Transverse colon (tissue), 4 donors: Measurements from ENCODE around the gene ZNF438. TPM values are rescaled to one million over a fixed set of nuclear protein-coding genes. Genes with fewer than 3 reads are reported as not detected.

Experiments
- DNase-seq: peaks from one replicate; pipeline ENCODE4 v3.0.0-alpha.2; 2019
- H3K27ac ChIP-seq, 4 donors: fragments of 200-600 bp; sonication (generic); 2 replicates each; pipeline ENCODE4 v1.5.1; 2016 to 2018; ENCODE audit warnings: inconsistent platforms in 4 of 4
- H3K27me3 ChIP-seq: fragments of 200-600 bp; sonication (generic); 2 replicates; pipeline ENCODE4 v1.5.1; 2017; ENCODE audit warnings: inconsistent platforms
- H3K36me3 ChIP-seq, 4 donors: fragments of 200-600 bp; sonication (generic); 2 replicates each; pipeline ENCODE4 v1.5.1; 2017 to 2019; ENCODE audit warnings: inconsistent platforms in 4 of 4
- H3K4me1 ChIP-seq, 4 donors: fragments of 200-600 bp; sonication (generic); 2 replicates each; pipeline ENCODE4 v1.5.1; 2017 to 2020; ENCODE audit warnings: inconsistent platforms in 4 of 4
- H3K4me3 ChIP-seq, 4 donors: fragments of 200-600 bp; sonication (generic); 1 replicate in 1 of 4; 2 replicates in 3 of 4; pipeline versions ENCODE4 v1.5.1 to v1.6.1; 2017 to 2019; ENCODE audit warnings: inconsistent platforms in 4 of 4
- H3K9me3 ChIP-seq, 2 donors: fragments of 200-600 bp; sonication (generic); 2 replicates each; pipeline ENCODE4 v1.5.1; 2017 to 2019; ENCODE audit warnings: inconsistent platforms in 2 of 2
- CTCF ChIP-seq, 5 experiments: fragments of 200-600 bp in 3 of 5; fragments of 450-650 bp in 2 of 5; sonication (generic) in 3 of 5; IDR thresholded peaks; 1 replicate in 2 of 5; 2 replicates in 3 of 5; pipeline ENCODE4 v1.5.1; 2016 to 2017; ENCODE audit warnings: antibody characterized with exemption in 5 of 5, inconsistent platforms in 3 of 5, mild to moderate bottlenecking in 2 of 5, moderate library complexity in 1 of 5
- EP300 ChIP-seq: sonication (generic); formaldehyde crosslinking; IDR thresholded peaks from one replicate; pipeline ENCODE4 v1.6.1; 2017; ENCODE audit warnings: antibody characterized with exemption, low read depth
- POLR2A ChIP-seq: fragments of 450-650 bp; IDR thresholded peaks from one replicate; pipeline ENCODE4 v1.6.1; 2016; ENCODE audit warnings: antibody characterized with exemption, mild to moderate bottlenecking, moderate library complexity
- POLR2AphosphoS5 ChIP-seq, 3 donors: sonication (generic); formaldehyde crosslinking; IDR thresholded peaks; one replicate each; pipeline ENCODE4 v1.6.1; 2016; ENCODE audit warnings: antibody characterized with exemption in 3 of 3
- WGBS, 2 donors: methylation state at CpG; one replicate each; pipeline ENCODE4 v1.1.5; 2018; ENCODE audit warnings: low coverage in 1 of 2; 5-methylcytosine and 5-hydroxymethylcytosine counted together
- in situ Hi-C, 4 donors: fragments of 200-750 bp; cut with MboI; loops; one replicate each; pipeline versions ENCODE4 v1.15.0 to v1.15.1; 2017; ENCODE audit warnings: low sequenced_read_pairs in 3 of 4, low pct_ligation_motif_present in 1 of 4, low pct_unique_long_range_greater_than_20kb in 1 of 4
- intact Hi-C: fragments of 100-400 bp; cut with DNase I; formaldehyde crosslinking; loops from one replicate; pipeline ENCODE4 v1.15.1; 2023; ENCODE audit warnings: low total_unique reads
- total RNA-seq, 4 donors: library from RNA; depleted of rRNA; stranded (reverse); fragments of >200 nt; gene quantifications; one replicate each; pipeline ENCODE4 v1.1.0, GENCODE V29; 2016

The ZNF438 gene
- 1 to 10 TPM; 4.4 to 7.4 (median 6.4) TPM for total RNA-seq

- in situ Hi-C loops, result loop anchor here in 2 of 4 donors (25.0 kb wide), 1 partner anchor 244 kb away; no protein-coding TSS in a partner anchor
- DNase-seq, result peak; percentile 97
- Histone ChIP-seq H3K9me3 (no peaks in the 10 kb centered on the region), H3K4me1 (peaks cover 2 to 22% (median 8%) of the 10 kb centered on the region in 4 donors), H3K36me3 (no peaks in the 10 kb centered on the region), H3K4me3 (peak within 1 kb of the TSS; percentile 48 to 73 (median 52)), H3K27ac (peak within 1 kb of the TSS; percentile 98 to 100 (median 99)), H3K27me3 (no peaks in the 10 kb centered on the region)
- WGBS, 2 donors, result 2% methylated on average over 37 of the region's 66 CpGs; no CpG with 5 or more reads in 1 of the 2 donors
- intact Hi-C loops, result loop anchor here (2.0 to 5.0 kb wide), 4 partner anchors 101 to 294 kb away; no protein-coding TSS in a partner anchor
- peak; percentile 80 for TF ChIP-seq POLR2A
- TF ChIP-seq CTCF (IDR thresholded peaks at IDR 0.05), result peak; percentile 45 to 92 (median 62)
- TF ChIP-seq POLR2AphosphoS5 (IDR thresholded peaks at IDR 0.05), result peak; percentile 73 to 86 (median 85)
- TF ChIP-seq EP300, result peak; percentile 7
Observed at GRCh38 chr10:31031558-31032257, at the start of gene ZNF438. ZNF438 (minus strand) TSS chr10:31031865; CDS start chr10:30877034, 154,831 bp downstream.

GRCh38 chr10:31076610-31076988 is 44.9 kb upstream of the ZNF438 start:
- H3K27ac ChIP-seq, result no peak overlapping the region
- no peaks in the 10 kb centered on the region for H3K27me3 ChIP-seq
- no peak overlapping the region for H3K4me3 ChIP-seq
- intact Hi-C loops, result no loop called here
- DNase-seq, result no peak
- no peaks in the 10 kb centered on the region for H3K4me1 ChIP-seq
- no peaks in the 10 kb centered on the region for H3K9me3 ChIP-seq
- H3K36me3 ChIP-seq, result no peaks in the 10 kb centered on the region
- in situ Hi-C loops, result no loop called here
- no peak for TF ChIP-seq POLR2A
- 83 to 100% methylated on average over 1 to 6 of the region's 6 CpGs for WGBS, 2 donors

GRCh38 chr10:31075881-31076609 is 44.4 kb upstream of the ZNF438 start:
- Histone ChIP-seq H3K27me3 (no peaks in the 10 kb centered on the region), H3K9me3 (no peaks in the 10 kb centered on the region), H3K36me3 (no peaks in the 10 kb centered on the region), H3K4me1 (no peaks in the 10 kb centered on the region), H3K4me3 (no peak overlapping the region), H3K27ac (no peak overlapping the region)
- WGBS, 2 donors, result 67 to 69% methylated on average over 3 of the region's 3 CpGs
- intact Hi-C loops, result no loop called here
- TF ChIP-seq EP300 (no peak), POLR2A (no peak), CTCF (IDR thresholded peaks at IDR 0.05) (no peak), POLR2AphosphoS5 (IDR thresholded peaks at IDR 0.05) (no peak)
- in situ Hi-C loops, result no loop called here
- no peak for DNase-seq

- H3K27ac ChIP-seq, result no peak overlapping the region
- H3K36me3 ChIP-seq, result no peaks in the 10 kb centered on the region
- intact Hi-C loops (no loop called here), in situ Hi-C loops (no loop called here)
- TF ChIP-seq POLR2A (no peak), POLR2AphosphoS5 (IDR thresholded peaks at IDR 0.05) (no peak), CTCF (IDR thresholded peaks at IDR 0.05) (no peak), EP300 (no peak)
- no peak overlapping the region for H3K4me3 ChIP-seq
- H3K9me3 ChIP-seq, result no peaks in the 10 kb centered on the region
- H3K27me3 ChIP-seq, result no peaks in the 10 kb centered on the region
- no peaks in the 10 kb centered on the region for H3K4me1 ChIP-seq
- WGBS, 2 donors, result 64% methylated on average over 3 to 4 of the region's 4 CpGs
- no peak for DNase-seq
Observed at GRCh38 chr10:31075434-31075833, 43.8 kb upstream of the ZNF438 start.
